Panc1 (cell line): ENCODE data around the gene STARD7. TPM values are rescaled to one million over a fixed set of nuclear protein-coding genes. Genes with fewer than 3 reads are reported as not detected.

Experiments used
- ATAC-seq: fragments of 200-7000 bp; cut with Tn5 transposase; 2 replicates; pipeline ENCODE4 v1.9.1; 2020; ENCODE audit warnings: mild to moderate bottlenecking, moderate library complexity
- BruUV-seq: library from RNA; stranded (reverse); fragments of 400-500 nt; replicated peaks from 2 replicates; lab custom pipeline; 2021; lab: Mats Ljungman, UMichigan
- CTCF ChIA-PET: fragments of 300-600 bp; sonication (Branson Sonifier 250); formaldehyde crosslinking; loops from one replicate; lab custom pipeline; 2022; ENCODE audit warnings: antibody characterized with exemption; lab: Charles Lee
- POLR2A ChIA-PET: fragments of 300-600 bp; sonication (Branson Sonifier 250); formaldehyde crosslinking; loops from one replicate; lab custom pipeline; 2022; ENCODE audit warnings: antibody characterized with exemption; lab: Charles Lee
- DNase-seq: peaks from one replicate; pipeline ENCODE4 v3.0.0-alpha.2; 2010; ENCODE audit warnings: low read depth, low spot score
- H3K27ac ChIP-seq: 2 replicates; pipeline ENCODE4 v1.5.1; 2011; ENCODE audit warnings: mild to moderate bottlenecking, low read length, inconsistent platforms
- H3K27me3 ChIP-seq: fragments of 200-500 bp; sonication (Bioruptor generic); 2 replicates; pipeline ENCODE4 v1.6.0; 2014; ENCODE audit warnings: low read length, inconsistent platforms; ENCODE audit not compliant: control insufficient read depth, insufficient read depth
- H3K36me3 ChIP-seq: fragments of 200-500 bp; sonication (Bioruptor generic); 2 replicates; pipeline ENCODE4 v1.5.1; 2014; ENCODE audit warnings: inconsistent platforms, mild to moderate bottlenecking, low read length, moderate library complexity; ENCODE audit not compliant: control insufficient read depth, insufficient read depth
- H3K4me1 ChIP-seq: 2 replicates; pipeline ENCODE4 v1.5.1; 2011; ENCODE audit warnings: inconsistent platforms, mild to moderate bottlenecking, low read length, moderate library complexity; ENCODE audit not compliant: control insufficient read depth, insufficient read depth
- H3K4me3 ChIP-seq, 2 experiments: 2 replicates each; pipeline ENCODE4 v1.5.1; 2011 to 2012; ENCODE audit warnings: low read depth in 2 of 2, low read length in 2 of 2, mild to moderate bottlenecking in 2 of 2, inconsistent platforms in 1 of 2, moderate library complexity in 1 of 2
- H3K9me3 ChIP-seq: fragments of 200-500 bp; sonication (Bioruptor generic); 2 replicates; pipeline ENCODE4 v1.5.1; 2014; ENCODE audit warnings: low read depth, mild to moderate bottlenecking, inconsistent platforms, low read length, moderate library complexity; ENCODE audit not compliant: control insufficient read depth, insufficient read depth
- CTCF ChIP-seq: fragments of 450-650 bp; IDR thresholded peaks from 2 replicates; pipeline ENCODE4 v1.5.1; 2017; ENCODE audit warnings: mild to moderate bottlenecking
- POLR2AphosphoS5 ChIP-seq: IDR thresholded peaks from 2 replicates; pipeline ENCODE4 v1.6.1; 2012; ENCODE audit warnings: mild to moderate bottlenecking, low read depth, low read length, moderate library complexity
- REST ChIP-seq, 2 experiments: IDR thresholded peaks; 2 replicates each; pipeline ENCODE4 v1.6.1; 2011 to 2012; ENCODE audit warnings: low read depth in 2 of 2, control low read depth in 1 of 2, low read length in 1 of 2, mild to moderate bottlenecking in 1 of 2, moderate library complexity in 1 of 2; ENCODE audit not compliant: insufficient read depth in 1 of 2
- SIN3A ChIP-seq: IDR thresholded peaks from 2 replicates; pipeline ENCODE4 v1.6.1; 2012; ENCODE audit warnings: low read depth, mild to moderate bottlenecking, low read length, moderate library complexity, borderline replicate concordance; ENCODE audit not compliant: insufficient read depth
- TCF7L2 ChIP-seq: IDR thresholded peaks from 2 replicates; pipeline ENCODE4 v1.6.1; 2011; ENCODE audit warnings: mild to moderate bottlenecking, low read depth, low read length, inconsistent platforms
- in situ Hi-C: cut with HindIII; loops from 2 replicates; pipeline ENCODE4 v1.10.0; 2016; ENCODE audit warnings: low sequenced_read_pairs, low pct_unique_long_range_greater_than_20kb
- intact Hi-C: fragments of 100-400 bp; cut with micrococcal nuclease; formaldehyde crosslinking; loops from one replicate; pipeline ENCODE4 v1.10.0; 2022; ENCODE audit not compliant: unreplicated experiment
- total RNA-seq: library from RNA; stranded (reverse); gene quantifications from one replicate; pipeline ENCODE4 v1.2.1, GENCODE V29; 2021; ENCODE audit not compliant: unreplicated experiment

The STARD7 gene
- total RNA-seq, 1 experiment from 2014 or later = 133 TPM

GRCh38 chr2:96169868-96170507 lies 38.6 kb downstream of the STARD7 start:
- TF ChIP-seq SIN3A (no peak), POLR2AphosphoS5 (no peak), TCF7L2 (no peak), REST (IDR thresholded peaks at IDR 0.05; ENCODE audit: insufficient read depth in 1 of 2, low read depth in 2 of 2, low read length in 1 of 2) (no peak), CTCF (no peak)

GRCh38 chr2:96167407-96168013 lies 41.1 kb downstream of the STARD7 start:
- Histone ChIP-seq H3K36me3 (no peaks in the 10 kb centered on the region), H3K4me3 (no peak overlapping the region), H3K4me1 (no peaks in the 10 kb centered on the region), H3K27ac (no peak overlapping the region), H3K9me3 (0 out of 2 replicates have a peak, but pooled peaks cover 4% of the 10 kb centered on the region), H3K27me3 (no peaks in the 10 kb centered on the region)
- intact Hi-C loops = no loop called here
- ChIA-PET CTCF (no interaction called here), POLR2A (interaction anchor here (0.7 kb wide), 1 partner anchor 69 kb away, joined by 3 read pairs; no protein-coding TSS in a partner anchor)
- no peak for TF ChIP-seq SIN3A
- TF ChIP-seq POLR2AphosphoS5 = no peak
- no peak for TF ChIP-seq TCF7L2
- TF ChIP-seq REST (IDR thresholded peaks at IDR 0.05; ENCODE audit: insufficient read depth in 1 of 2, low read depth in 2 of 2, low read length in 1 of 2) = no peak
- no peak for TF ChIP-seq CTCF
- in situ Hi-C loops = loop anchor here (25.0 kb wide), 1 partner anchor 95 kb away; the partner anchor contains the start of genes CIAO1 and TMEM127
- ATAC-seq (no peak), DNase-seq (no peak)
- no TSS peak for BruUV-seq

More at GRCh38 chr2:96169868-96170507, 38.6 kb downstream of the STARD7 start:
- intact Hi-C loops = no loop called here
- ChIA-PET CTCF (no interaction called here), POLR2A (no interaction called here)
- no peak overlapping the region for H3K4me3 ChIP-seq
- H3K4me1 ChIP-seq = no peaks in the 10 kb centered on the region
- no peaks in the 10 kb centered on the region for H3K27me3 ChIP-seq
- no peak for DNase-seq
- in situ Hi-C loops = loop anchor here (25.0 kb wide), 1 partner anchor 92 kb away; the partner anchor contains the start of genes CIAO1 and TMEM127
- BruUV-seq = no TSS peak
- ATAC-seq = no peak
- 0 out of 2 replicates have a peak, but pooled peaks cover 4% of the 10 kb centered on the region for H3K9me3 ChIP-seq
- H3K27ac ChIP-seq = no peak overlapping the region
- H3K36me3 ChIP-seq = no peaks in the 10 kb centered on the region
